GM11168 (cell line): ENCODE measurements around the gene ARMCX6.
"Not testable (repeated sequence)": the region's sequence is repeated elsewhere in the genome, so short reads cannot be mapped to it uniquely, and the experiment has no call there.

ENCODE experiments used
- in situ Hi-C: fragments of 300-500 bp; cut with MboI; formaldehyde crosslinking; loops from one replicate; pipeline ENCODE4 v1.12.0; 2022; ENCODE audit warnings: low sequenced_read_pairs; ENCODE audit not compliant: unreplicated experiment

ARMCX6 gene

DNA sequence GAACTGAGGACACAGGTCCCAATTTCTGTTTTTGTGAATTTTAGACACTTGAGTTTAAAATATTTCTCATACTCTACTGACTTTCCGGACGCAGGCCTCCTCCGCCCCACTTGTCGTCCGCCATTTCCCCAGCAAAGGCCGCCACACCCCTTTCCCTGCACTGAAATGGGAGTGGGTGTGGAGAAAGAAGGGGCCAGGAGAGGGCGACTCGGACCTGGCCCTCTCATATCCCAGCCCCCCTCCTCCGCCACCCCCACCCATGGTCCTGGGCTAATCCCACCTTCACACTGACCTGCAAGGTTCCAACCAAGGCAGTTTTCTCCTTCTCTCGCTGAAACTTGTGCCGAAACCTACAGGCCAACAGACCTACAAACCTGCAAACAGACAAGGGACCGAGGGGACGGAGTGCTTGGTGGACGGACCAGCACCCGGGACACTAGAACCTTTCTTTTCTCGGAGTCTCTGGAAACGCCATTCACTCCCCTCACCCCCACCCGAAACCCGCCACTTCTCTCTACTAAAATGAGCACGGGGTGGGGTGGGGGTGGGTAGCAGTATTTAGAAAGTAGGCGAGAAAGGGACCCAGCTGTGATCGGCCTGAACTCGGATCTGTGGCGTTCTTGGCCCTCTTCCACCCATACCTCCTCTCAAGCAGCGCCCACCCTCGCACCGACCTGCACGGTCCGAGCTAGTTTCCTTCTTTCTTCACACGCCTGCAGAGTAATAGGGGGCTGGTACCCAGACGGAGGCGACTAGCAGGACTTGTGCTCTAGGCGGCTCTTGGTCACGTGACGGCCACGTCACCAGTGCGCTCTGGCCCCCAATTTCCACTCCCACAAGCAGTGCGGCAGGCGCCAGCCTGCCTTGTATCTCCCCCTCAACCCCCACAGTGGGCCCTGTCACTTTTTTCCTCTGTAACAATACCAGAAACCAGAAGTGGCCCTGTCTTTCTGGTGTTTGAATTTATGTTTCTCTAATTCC is at the start of gene ARMCX6:
ARMCX6 (minus strand) TSS at position 790 of the 981 bp plus-strand sequence. CDS start 1,380 bp downstream, outside the sequence.
- in situ Hi-C loops = no loop called here

DNA sequence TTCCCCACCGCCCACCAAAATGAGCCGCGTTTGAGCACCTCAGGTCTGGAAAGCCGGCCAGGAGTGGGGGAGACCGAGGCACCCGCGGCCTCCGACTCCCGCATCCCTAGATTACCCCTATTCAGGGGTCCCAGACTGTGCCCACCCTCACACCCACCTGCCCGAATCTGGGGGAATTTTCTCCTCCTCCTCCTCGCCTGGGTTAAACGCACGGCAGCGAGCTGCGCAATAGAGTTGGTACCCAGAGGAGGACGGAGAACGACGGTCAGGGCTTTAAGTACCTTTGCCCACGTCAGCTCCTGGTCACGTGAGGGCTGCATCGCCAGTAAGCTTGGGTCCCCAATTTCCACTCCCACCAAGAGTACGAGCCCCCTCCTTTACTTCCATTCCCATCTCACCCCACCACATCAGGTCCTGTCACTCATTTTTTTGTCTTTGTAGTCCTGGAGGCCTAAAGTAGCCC is 41.8 kb upstream of the ARMCX6 start, which contains the start of gene ARMCX2:
ARMCX2 (minus strand) TSS at position 250 of the 463 bp plus-strand sequence. CDS start 2,262 bp downstream, outside the sequence.
- in situ Hi-C loops = no loop called here

DNA sequence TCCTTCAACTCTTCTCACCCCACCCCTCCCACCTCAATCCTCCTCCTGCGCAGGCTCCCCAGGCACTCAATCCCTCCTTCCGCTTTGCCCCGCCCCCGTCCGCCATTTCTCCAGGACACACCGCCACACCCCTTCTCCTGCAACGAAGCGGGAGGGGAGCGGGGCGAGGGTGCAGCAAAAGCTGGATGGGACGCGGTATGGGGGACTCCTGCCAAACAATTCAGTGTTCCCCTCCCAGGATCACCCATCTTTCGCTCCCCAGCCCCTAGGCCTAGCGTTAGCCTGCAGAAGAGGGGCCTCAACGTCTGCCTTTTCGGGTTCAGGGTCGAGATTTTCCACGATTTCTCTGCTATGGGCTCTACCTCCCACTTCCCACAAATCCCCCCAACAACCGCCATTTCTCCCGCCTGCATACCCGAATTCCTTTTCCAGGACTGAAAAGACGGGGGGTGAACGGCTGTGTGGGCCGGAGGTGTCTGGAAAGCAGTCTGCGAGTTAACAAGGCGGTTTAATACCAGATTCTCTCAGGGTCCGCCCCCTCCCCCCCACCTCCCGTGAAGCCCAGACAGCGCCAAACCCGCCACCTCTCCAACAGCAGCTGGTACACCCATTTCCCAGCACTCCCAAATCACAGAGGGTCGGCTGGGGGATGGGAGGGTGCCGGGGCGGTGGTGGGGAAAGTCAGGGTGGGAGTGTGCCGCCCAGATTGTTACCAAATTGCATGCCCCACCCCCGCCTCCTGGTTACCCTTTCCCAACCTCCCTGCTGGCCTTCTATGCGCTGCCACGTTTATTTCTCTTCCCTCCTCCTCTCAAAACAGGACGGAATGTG is 41.1 kb upstream of the ARMCX6 start:
- in situ Hi-C loops = no loop called here

DNA sequence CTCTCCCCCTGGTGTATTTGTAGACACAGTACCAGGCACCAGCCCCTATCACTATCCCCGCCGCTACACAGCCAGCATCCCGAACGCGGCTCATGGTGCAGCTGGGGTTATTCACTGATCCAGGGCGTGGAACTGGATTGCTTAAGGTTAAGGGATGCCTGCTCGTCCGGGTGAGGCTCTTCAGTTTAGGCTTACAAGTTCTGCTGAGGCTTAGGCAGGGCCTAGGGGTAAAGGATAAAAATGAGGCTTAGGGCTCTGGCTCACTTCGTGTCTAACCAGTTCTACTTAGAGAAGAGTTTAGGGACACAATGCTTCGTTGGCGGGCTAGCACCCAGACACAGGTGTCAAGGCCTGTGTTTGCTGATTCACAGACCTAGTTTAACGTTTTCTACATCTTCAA is 39.7 kb upstream of the ARMCX6 start:
- in situ Hi-C loops = no loop called here

DNA sequence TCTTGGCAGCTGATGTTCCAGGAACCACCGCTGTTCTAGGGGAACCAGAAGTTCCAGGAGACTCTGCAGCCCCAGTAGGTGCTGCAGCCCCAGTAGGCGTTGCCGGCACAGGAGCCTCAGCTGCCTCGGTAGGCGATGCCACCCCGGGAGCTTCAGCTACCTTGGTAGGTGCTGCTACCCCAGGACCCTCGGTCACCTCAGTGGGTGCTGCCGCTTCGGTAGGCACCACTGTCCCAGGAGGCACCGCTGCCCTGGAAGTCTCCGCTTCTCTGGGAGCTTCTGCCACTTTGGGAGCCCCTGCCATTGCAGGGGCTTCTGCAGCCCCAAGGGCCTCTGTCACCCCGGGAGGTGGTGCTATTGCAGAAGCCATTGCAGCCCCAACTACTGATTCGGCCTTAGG is 39.0 kb upstream of the ARMCX6 start:
- in situ Hi-C loops = no loop called here

DNA sequence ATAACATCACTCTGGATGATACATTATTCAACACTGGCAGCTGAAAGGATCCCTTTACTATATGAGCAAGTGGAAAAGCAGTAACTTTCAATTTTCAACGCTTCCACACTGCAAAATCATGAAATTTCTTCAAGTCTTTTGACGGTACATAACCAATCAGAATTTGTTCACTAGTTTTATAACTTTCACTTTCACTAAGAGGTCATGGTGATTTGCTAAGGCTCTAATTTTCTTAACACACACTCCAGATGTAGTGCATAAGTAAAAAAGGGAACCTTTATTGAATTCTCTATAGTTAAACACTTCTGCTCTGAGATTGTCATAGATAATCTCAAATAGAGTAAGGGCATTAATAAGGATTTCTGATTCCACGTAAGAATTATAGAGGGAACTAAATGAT is 37.7 kb upstream of the ARMCX6 start:
- in situ Hi-C loops = no loop called here

DNA sequence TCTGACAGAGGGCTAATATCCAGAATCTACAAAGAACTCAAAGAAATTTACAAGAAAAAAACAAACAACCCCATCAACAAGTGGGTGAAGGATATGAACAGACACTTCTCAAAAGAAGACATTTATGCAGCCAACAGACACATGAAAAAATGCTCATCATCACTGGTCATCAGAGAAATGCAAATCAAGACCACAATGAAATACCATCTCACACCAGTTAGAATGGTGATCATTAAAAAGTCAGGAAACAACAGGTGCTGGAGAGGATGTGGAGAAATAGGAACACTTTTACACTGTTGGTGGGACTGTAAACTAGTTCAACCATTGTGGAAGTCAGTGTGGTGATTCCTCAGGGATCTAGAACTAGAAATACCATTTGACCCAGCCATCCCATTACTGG is 29.9 kb upstream of the ARMCX6 start:
- in situ Hi-C loops = not testable (repeated sequence)

DNA sequence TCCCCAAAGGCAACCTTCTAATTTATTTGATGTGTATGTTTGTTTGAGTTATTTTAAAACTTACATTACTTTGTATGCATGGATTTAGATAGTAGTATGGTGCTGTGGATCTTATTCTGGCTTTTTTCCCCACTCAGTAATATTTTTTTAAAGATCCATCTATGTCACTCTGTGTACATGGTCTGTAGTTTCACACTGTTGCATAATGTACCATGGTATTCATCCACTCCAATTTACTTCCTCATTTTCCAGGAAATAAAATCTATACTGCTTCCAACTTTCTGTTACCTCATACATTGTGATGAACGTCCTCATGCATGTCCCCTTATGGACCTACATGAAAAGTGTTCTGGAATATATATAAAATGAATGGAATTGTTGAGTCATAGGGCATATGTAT is 24.3 kb upstream of the ARMCX6 start:
- in situ Hi-C loops = no loop called here

DNA sequence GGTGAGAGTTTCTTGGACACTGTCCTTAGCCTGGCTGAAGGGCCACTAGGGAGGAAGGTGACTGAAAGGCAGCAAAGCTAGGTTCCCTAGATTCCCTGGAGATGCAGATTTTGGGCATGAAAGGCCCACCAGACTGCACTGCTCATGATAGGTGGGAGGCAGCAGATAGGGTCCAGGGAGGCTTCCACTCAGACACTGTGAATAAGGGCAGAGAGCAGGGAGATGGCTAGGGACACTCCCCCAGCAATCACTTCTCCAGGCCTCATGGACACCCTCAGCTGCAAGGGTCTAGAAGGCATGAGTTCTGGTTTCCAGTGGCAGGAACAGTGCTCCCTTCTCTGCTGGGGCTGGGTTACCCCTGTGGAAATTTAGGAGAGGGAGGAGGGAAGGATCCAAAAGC is 21.8 kb upstream of the ARMCX6 start:
- in situ Hi-C loops = no loop called here

DNA sequence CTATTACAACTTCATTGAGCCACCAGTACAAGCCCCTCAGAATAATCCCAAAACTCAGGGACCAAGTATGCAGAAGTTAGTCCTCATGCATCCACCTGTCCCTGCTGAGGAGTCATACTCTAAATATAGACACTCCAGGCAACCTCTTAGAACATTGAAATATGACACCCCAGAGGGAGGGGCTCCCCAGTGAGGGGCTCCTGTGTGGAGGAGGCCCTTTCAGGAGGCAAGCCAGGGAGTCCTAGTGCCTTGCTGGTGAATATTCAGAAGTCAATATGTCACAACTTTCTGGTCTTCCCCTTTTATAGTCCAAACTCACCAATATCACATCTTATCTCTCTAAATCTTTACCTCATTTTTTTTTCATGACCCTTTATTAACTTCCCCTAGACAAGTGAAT is 1.6 kb upstream of the ARMCX6 start:
- in situ Hi-C loops = no loop called here

DNA sequence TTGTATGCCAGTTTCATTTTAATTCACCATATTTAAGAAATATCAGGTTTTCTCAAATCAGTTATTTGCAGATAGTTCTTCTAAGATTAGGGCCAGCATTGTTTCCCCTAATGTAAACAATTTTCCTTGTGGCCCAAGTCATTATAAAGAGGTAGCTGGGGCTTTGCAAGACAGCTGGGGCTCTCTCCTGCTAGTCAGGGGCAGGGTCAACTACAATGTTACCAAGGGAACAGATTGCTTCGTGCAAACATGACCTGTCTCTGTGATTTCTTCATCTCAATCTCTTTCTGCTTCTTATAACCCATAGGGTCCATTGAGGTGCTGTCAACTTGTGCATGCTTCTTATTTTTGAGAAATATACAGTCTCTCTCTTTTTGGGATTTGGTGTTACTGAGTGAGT is 12.1 kb downstream of the ARMCX6 start:
- in situ Hi-C loops = no loop called here

DNA sequence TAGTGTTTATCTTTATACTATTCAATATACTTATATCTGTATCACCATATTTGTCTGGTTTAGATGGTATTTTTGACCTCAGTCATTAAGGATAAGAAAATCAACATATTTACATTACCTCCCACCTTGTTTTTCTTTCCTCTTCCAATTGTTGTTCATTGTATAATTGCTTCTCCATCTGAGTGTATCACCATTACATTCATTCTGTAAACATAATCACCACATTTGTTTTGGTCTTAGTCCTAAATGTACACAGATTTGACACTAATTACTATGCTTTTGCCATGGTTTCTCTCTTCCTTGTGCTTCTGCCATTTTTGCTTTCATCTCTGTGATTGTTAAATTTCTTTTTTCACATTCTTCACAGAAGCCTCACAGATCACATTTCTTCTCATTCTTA is 12.7 kb downstream of the ARMCX6 start:
- in situ Hi-C loops = no loop called here

DNA sequence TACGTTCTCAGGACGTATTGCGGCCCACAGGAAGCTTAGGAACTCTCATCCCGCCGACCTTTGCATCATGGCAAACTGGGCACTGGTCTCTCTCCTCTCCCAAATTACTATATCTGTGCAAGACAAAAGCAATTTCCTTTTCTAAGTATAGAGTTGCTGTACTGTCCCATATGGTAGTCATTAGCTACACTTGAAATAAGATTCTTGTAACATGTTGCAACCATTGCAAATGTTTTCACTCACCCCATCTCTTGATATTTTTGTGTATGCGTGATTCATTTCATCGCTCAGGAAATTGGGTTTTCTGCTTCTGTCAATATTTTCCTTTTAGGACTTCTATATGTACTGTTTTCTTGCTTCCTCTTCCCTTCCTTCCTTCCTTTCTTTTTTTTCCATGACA is 15.7 kb downstream of the ARMCX6 start:
- in situ Hi-C loops = no loop called here

DNA sequence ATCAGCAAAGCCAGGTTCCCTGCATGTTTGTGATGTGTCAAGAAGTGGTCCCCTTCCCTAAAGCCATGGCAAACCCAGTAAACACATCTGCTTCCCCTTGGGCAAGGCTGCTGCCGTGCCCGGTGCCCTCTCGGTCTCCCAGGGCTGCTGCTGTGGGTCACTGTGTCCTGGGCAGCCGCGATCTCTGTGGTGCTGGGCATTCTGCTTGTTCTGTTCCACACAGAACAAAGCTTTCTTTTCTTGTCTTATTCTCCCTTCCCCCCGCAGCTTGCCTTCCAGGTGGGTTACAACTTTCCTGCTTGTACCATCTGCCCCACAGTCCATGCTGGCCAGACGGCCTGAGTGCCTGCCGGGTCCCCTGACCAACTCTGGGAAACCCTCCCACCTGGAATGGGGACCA is 18.2 kb downstream of the ARMCX6 start:
- in situ Hi-C loops = not testable (repeated sequence)

DNA sequence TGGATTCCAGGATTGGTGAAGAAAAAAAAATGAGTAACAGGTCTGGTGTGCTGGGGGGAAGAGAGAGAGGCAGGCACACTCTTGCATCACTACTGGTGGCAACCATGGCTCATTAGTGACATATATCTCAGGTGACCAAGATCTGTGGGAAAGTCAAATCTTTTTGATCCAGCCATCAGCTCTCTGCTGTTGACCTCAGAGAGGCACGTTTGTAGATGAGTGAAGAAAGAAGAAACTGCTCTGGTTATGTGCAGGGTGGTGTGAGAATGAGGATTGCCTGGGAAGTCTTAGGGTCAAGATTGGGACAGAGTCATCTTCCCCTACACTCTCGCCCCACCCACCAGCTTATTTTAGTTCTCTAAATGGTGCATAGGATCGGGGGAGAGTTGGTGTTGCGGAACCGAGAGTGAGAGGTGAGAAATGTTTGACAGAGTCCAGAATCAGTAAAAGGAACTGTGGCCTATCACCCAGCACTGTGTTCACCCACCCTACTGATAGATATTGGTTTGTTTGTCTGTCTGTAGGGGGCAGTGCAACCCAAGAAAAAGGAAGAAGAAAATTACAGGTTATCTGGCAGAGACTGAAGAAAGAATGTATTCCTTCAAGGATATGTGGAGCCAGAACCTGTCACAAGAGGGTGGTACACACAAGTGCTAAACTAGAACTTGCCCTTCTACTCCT is 21.9 kb downstream of the ARMCX6 start:
- in situ Hi-C loops = no loop called here
